Measurements from ENCODE around the gene TMC3. TPM values are rescaled to one million over a fixed set of nuclear protein-coding genes. Genes with fewer than 3 reads are reported as not detected.

The TMC3 gene
- total and polyA plus RNA-seq, 9 of the 15 experiments (the other 6 are each of a cell fraction or from before 2014, with no cell fraction given) = 0.01 to 0.14 TPM; not detected in 7

- TF ChIP-seq ZNF277 (CRISPR knock-in tag; IDR thresholded peaks at IDR 0.05; ENCODE audit: borderline replicate concordance) = no peak
Observed at GRCh38 chr15:81285461-81285860, 88.6 kb downstream of the TMC3 start (continued).

GRCh38 chr15:81284256-81285031, 89.6 kb downstream of the TMC3 start:
- FAIRE-seq = peak; percentile 37
- intact Hi-C loops (cut with micrococcal nuclease) = no loop called here
- Histone ChIP-seq H3K9me1 (ENCODE audit: control insufficient read depth, insufficient read depth, low read length) (no peaks in the 10 kb centered on the region), H3K79me2 (ENCODE audit: control insufficient read depth, insufficient read depth, low read length) (no peaks in the 10 kb centered on the region), H3K36me3 (ENCODE audit: control insufficient read depth, insufficient read depth, low read length) (no peaks in the 10 kb centered on the region), H3K4me3 (no peak overlapping the region), H3K9ac (ENCODE audit: insufficient read depth in 1 of 2, low read depth in 2 of 2, low read length in 2 of 2) (no peak overlapping the region), H4K20me1 (replicated peaks; ENCODE audit: control insufficient read depth, insufficient read depth, low read length) (no peaks in the 10 kb centered on the region), H3K27ac (ENCODE audit: extremely low read depth, low read depth, low read length) (no peak overlapping the region), H3K4me1 (replicated peaks in 1 of 2; ENCODE audit: control insufficient read depth in 2 of 2, insufficient read depth in 2 of 2, low read length in 2 of 2) (no peaks in the 10 kb centered on the region), H2AFZ (ENCODE audit: low read depth, low read length) (no peak overlapping the region), H3K4me2 (ENCODE audit: insufficient read depth, low read length) (no peak overlapping the region), H3K27me3 (ENCODE audit: control insufficient read depth in 2 of 2, insufficient read depth in 2 of 2, low read length in 2 of 2) (no peaks in the 10 kb centered on the region), H3K9me3 (replicated peaks; ENCODE audit: control insufficient read depth, insufficient read depth, low read depth, low read length) (no peaks in the 10 kb centered on the region)
- no peak for DNase-seq (ENCODE audit: extremely low read depth in 1 of 4, low spot score in 3 of 4)
- in situ Hi-C loops (cut with MboI) = loop anchor here (5.0 kb wide), 1 partner anchor 118 kb away; no protein-coding TSS in a partner anchor
- ChIA-PET CTCF (ENCODE audit: low intra/inter-chr PET ratio) (no interaction called here), POLR2A (no interaction called here)
- 19% methylated on average over 5 of the region's 5 CpGs for WGBS (ENCODE audit: insufficient coverage, low coverage, missing lambda C conversion rate)
- no TSS peak for BruUV-seq (replicated peaks)
- no peak for ATAC-seq
- TF ChIP-seq ZEB2 (IDR thresholded peaks at IDR 0.05) = no peak
- no peak for TF ChIP-seq ETS1 (conservative IDR thresholded peaks at IDR 0.05; ENCODE audit: control insufficient read depth, low read depth, low read length)
- TF ChIP-seq SMAD3 (CRISPR knock-in tag; conservative IDR thresholded peaks at IDR 0.05) = no peak
